Measurements from ENCODE around the gene GADD45B. TPM values are rescaled to one million over a fixed set of nuclear protein-coding genes. Genes with fewer than 3 reads are reported as not detected.

Gene GADD45B
- total RNA-seq (2021) = 13.5 and 16.2 TPM in 2 replicates
- long read RNA-seq, transcript GADD45B-201 (4 exons, 1,373 nt) = major isoform, 9 of 12 reads
- long read RNA-seq, partial matches to known transcripts = 0 of 12 reads
- long read RNA-seq, other reads (novel, unspliced or antisense) = 0 of 12 reads

GRCh38 chr19:2475702-2476450 lies at the start of gene GADD45B:
Gene GADD45B, plus strand, starts transcription at chr19:2476127. Its CDS starts 232 bp downstream, at chr19:2476359.
- no CpG with 5 or more reads among the region's 70 CpGs for WGBS (ENCODE audit: extremely low coverage, insufficient read length, low lambda C conversion rate)
- Histone ChIP-seq H3K27me3 (ENCODE audit: insufficient read depth, low read length) (peaks cover 7% of the 10 kb centered on the region; the same call in 1 of the 2 replicates), H3K79me2 (ENCODE audit: insufficient read depth, low read length) (peaks cover 2% of the 10 kb centered on the region; the same call in 1 of the 2 replicates), H3K23ac (ENCODE audit: insufficient read length, low read depth, low read length) (no peak within 1 kb of the TSS), H3K9me3 (ENCODE audit: control insufficient read depth, low read depth, low read length) (no peaks in the 10 kb centered on the region), H4K5ac (ENCODE audit: insufficient read length, low read depth, low read length) (no peak within 1 kb of the TSS), H2BK12ac (ENCODE audit: insufficient read length, low read depth, low read length) (no peak within 1 kb of the TSS), H2BK20ac (ENCODE audit: low read depth, low read length, poor library complexity, severe bottlenecking) (no peak within 1 kb of the TSS), H2BK5ac (ENCODE audit: insufficient read length, low read length) (no peak within 1 kb of the TSS), H2AK5ac (ENCODE audit: insufficient read length, low read length) (no peak within 1 kb of the TSS), H4K91ac (ENCODE audit: insufficient read length, low read depth, low read length) (no peak within 1 kb of the TSS), H4K20me1 (ENCODE audit: control insufficient read depth, insufficient read depth, insufficient read length) (peaks cover 3% of the 10 kb centered on the region), H3K4me2 (ENCODE audit: insufficient read depth, insufficient read length, low read length) (peak within 1 kb of the TSS; percentile 65), H3K56ac (ENCODE audit: insufficient read length, low read depth, low read length) (no peak within 1 kb of the TSS), H3K27ac (ENCODE audit: insufficient read length, low read depth, low read length) (no peak within 1 kb of the TSS), H3K79me1 (ENCODE audit: insufficient read depth, low read depth, low read length, poor library complexity, severe bottlenecking) (no peaks in the 10 kb centered on the region), H3K23me2 (ENCODE audit: insufficient read length, low read depth, low read length, poor library complexity, severe bottlenecking) (peaks cover 28% of the 10 kb centered on the region), H2BK120ac (ENCODE audit: low read depth, low read length, poor library complexity, severe bottlenecking) (no peak within 1 kb of the TSS), H3K4me1 (ENCODE audit: insufficient read depth, low read length) (peaks cover 4% of the 10 kb centered on the region; the same call in 1 of the 2 replicates), H3K4ac (ENCODE audit: low read depth, low read length) (no peak within 1 kb of the TSS), H3K9ac (ENCODE audit: extremely low read depth, insufficient read length, low read length) (peak within 1 kb of the TSS; percentile 73), H3K18ac (ENCODE audit: insufficient read length, low read depth, low read length) (no peak within 1 kb of the TSS), H3T11ph (ENCODE audit: low read length) (no peak within 1 kb of the TSS), H4K8ac (replicated peaks; ENCODE audit: insufficient read length, low read depth, low read length) (no peak within 1 kb of the TSS), H2BK15ac (ENCODE audit: low read depth, low read length) (no peak within 1 kb of the TSS), H3K14ac (ENCODE audit: insufficient read depth, low read length) (no peak within 1 kb of the TSS), H2AFZ (ENCODE audit: low read length) (no peak within 1 kb of the TSS)
- Mint-ChIP-seq H3K27ac (peak within 1 kb of the TSS in 2 of 3 experiments; percentile 65 to 92; a peak in 4 of 7 replicates), H3K27me3 (ENCODE audit: low read depth) (peaks cover 44% of the 10 kb centered on the region), H3K9me3 (0 out of 5 replicates have a peak, but pooled peaks cover 0 to 2% of the 10 kb centered on the region in 2 experiments), H3K4me1 (peaks cover 17 to 26% of the 10 kb centered on the region in 2 experiments), H3K36me3 (ENCODE audit: insufficient read depth in 1 of 3, low read depth in 3 of 3) (peaks cover 0 to 3% (median 1%) of the 10 kb centered on the region in 3 experiments; a peak in 1 of 7 replicates), H3K4me3 (peak within 1 kb of the TSS; percentile 88 to 94)
- TF ChIP-seq, protein P1, sequence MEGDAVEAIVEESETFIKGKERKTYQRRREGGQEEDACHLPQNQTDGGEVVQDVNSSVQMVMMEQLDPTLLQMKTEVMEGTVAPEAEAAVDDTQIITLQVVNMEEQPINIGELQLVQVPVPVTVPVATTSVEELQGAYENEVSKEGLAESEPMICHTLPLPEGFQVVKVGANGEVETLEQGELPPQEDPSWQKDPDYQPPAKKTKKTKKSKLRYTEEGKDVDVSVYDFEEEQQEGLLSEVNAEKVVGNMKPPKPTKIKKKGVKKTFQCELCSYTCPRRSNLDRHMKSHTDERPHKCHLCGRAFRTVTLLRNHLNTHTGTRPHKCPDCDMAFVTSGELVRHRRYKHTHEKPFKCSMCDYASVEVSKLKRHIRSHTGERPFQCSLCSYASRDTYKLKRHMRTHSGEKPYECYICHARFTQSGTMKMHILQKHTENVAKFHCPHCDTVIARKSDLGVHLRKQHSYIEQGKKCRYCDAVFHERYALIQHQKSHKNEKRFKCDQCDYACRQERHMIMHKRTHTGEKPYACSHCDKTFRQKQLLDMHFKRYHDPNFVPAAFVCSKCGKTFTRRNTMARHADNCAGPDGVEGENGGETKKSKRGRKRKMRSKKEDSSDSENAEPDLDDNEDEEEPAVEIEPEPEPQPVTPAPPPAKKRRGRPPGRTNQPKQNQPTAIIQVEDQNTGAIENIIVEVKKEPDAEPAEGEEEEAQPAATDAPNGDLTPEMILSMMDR (conservative IDR thresholded peaks at IDR 0.05) = no peak
- peak; percentile 95 for DNase-seq

Measured in H9 (cell line).